Left forelimb (tissue), 1 donor: ENCODE measurements around the gene NR2F1-AS1.

Experiments
- DNase-seq: peaks from one replicate; pipeline ENCODE4 v3.0.0-alpha.2; 2018; ENCODE audit warnings: low spot score

Gene NR2F1-AS1

GRCh38 chr5:93603078-93603792 lies 22.2 kb upstream of the NR2F1-AS1 start:
- no peak for DNase-seq

- no peak for DNase-seq
Measured at GRCh38 chr5:93602241-93603077, 21.4 kb upstream of the NR2F1-AS1 start.

GRCh38 chr5:93601802-93602155 lies 20.8 kb upstream of the NR2F1-AS1 start:
- DNase-seq, result no peak

- DNase-seq, result no peak
Measured at GRCh38 chr5:93601071-93601801, 20.2 kb upstream of the NR2F1-AS1 start.

GRCh38 chr5:93600409-93601070 lies 19.5 kb upstream of the NR2F1-AS1 start:
- DNase-seq, result no peak

GRCh38 chr5:93599399-93600120 lies 18.5 kb upstream of the NR2F1-AS1 start:
- no peak for DNase-seq

GRCh38 chr5:93599001-93599379 lies 18.0 kb upstream of the NR2F1-AS1 start:
- DNase-seq, result no peak

- DNase-seq, result no peak
Measured at GRCh38 chr5:93598091-93599000, 17.3 kb upstream of the NR2F1-AS1 start.

- no peak for DNase-seq
Measured at GRCh38 chr5:93596676-93597490, 15.9 kb upstream of the NR2F1-AS1 start.

- no peak for DNase-seq
Measured at GRCh38 chr5:93596310-93596675, 15.3 kb upstream of the NR2F1-AS1 start.

- DNase-seq, result no peak
Measured at GRCh38 chr5:93595420-93596147, 14.6 kb upstream of the NR2F1-AS1 start.

- no peak for DNase-seq
Measured at GRCh38 chr5:93594591-93595419, 13.8 kb upstream of the NR2F1-AS1 start.

GRCh38 chr5:93593476-93594131 lies 12.6 kb upstream of the NR2F1-AS1 start:
- DNase-seq, result no peak

GRCh38 chr5:93592883-93593282 lies 11.9 kb upstream of the NR2F1-AS1 start:
- DNase-seq, result no peak

- DNase-seq, result no peak
Measured at GRCh38 chr5:93591323-93591945, 10.4 kb upstream of the NR2F1-AS1 start.

- DNase-seq, result no peak
Measured at GRCh38 chr5:93590493-93590892, 9.5 kb upstream of the NR2F1-AS1 start.

- DNase-seq, result no peak
Measured at GRCh38 chr5:93589829-93590215, 8.8 kb upstream of the NR2F1-AS1 start.
